Neuron (in vitro differentiated cells): ENCODE measurements around the gene AMFR.

Experiments
- H2AFZ ChIP-seq: one replicate; pipeline ENCODE4 v1.6.1; 2013; ENCODE audit warnings: low read depth, mild to moderate bottlenecking, inconsistent platforms, low read length, moderate library complexity
- H3K27me3 ChIP-seq: one replicate; pipeline ENCODE4 v1.6.1; 2013; ENCODE audit warnings: low read length; ENCODE audit not compliant: insufficient read depth
- H3K36me3 ChIP-seq: one replicate; pipeline ENCODE4 v1.6.1; 2013; ENCODE audit warnings: low read length; ENCODE audit not compliant: insufficient read depth
- H3K4me1 ChIP-seq: one replicate; pipeline ENCODE4 v1.6.1; 2013; ENCODE audit warnings: low read length; ENCODE audit not compliant: insufficient read depth
- H3K4me3 ChIP-seq: 2 replicates; pipeline ENCODE4 v1.5.1; 2013; ENCODE audit warnings: mild to moderate bottlenecking, low read length, moderate library complexity
- H3K9me3 ChIP-seq: one replicate; pipeline ENCODE4 v1.6.1; 2013; ENCODE audit warnings: low read length

Gene AMFR

DNA sequence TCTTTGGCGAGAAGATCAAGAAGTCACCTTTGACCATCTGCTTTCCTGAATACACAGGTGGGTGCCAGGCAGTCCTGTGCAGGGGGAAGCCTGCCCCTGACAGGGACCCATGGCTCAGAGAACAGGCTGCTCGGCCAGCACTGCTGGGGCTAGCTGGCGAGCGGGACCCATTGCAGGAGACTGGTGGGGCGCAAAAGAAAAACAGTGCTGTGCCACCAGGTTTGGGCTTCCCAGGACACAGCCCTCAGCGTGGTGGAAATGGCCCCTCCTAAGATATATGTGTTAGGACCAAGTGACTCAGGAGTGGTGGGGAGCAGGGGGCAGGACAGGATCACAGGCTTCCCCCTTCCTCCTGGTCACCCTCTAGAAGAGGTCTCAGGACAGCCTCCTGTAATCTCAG is 73.9 kb downstream of the AMFR start:
- no peak overlapping the region for H3K4me3 ChIP-seq
- H2AFZ ChIP-seq = no peak overlapping the region
- peaks cover 6% of the 10 kb centered on the region for H3K4me1 ChIP-seq
- no peaks in the 10 kb centered on the region for H3K9me3 ChIP-seq
- H3K36me3 ChIP-seq = no peaks in the 10 kb centered on the region
- no peaks in the 10 kb centered on the region for H3K27me3 ChIP-seq

DNA sequence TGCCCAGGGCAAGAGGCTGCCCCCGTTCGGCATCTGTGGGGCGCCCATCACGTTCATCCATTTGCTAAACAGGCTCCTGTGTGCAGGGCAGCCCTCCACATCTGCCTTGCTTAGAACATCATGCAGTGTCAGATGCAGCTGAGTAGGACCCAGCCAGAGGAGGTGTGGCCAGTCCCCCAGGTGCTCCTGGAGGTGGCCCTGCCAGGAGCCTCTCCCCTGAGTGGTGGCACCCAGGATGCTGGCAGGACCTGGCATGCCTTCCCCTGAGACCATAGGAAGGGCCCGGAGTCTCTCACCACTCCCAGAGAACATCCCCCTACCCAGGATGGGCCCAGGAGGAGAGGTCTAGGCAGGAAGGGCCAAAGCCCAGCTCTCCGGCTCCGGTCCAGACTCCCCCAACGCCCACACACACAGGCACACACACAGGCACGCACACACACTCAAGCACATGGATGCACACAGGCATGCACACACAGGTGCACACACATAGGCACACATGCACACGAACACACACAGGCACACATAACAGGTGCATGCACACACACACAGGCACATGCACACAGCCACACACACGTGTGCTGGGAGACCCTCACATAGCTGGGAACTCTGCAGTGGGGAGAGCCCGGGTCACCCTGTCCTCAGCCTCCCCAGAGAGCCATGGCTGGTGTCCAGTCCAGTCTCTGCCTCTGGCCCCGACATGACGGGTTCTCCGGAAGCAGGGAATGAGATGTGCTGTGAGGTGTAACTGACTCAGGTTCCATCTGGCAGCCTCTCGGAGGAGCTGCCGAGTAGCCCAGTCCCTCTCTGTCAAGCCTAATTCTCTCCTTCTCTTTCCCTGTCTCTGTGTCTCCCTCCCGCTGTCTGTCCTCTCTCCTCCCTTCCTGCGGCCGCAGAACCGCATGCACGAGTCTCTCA is 74.6 kb downstream of the AMFR start:
- Histone ChIP-seq H3K27me3 (no peaks in the 10 kb centered on the region), H3K4me3 (no peak overlapping the region), H3K9me3 (no peaks in the 10 kb centered on the region), H3K4me1 (peaks cover under 1% of the 10 kb centered on the region), H3K36me3 (no peaks in the 10 kb centered on the region), H2AFZ (no peak overlapping the region)

GRCh38 chr16:56349711-56350161 is 75.6 kb downstream of the AMFR start:
- Histone ChIP-seq H3K9me3 (no peaks in the 10 kb centered on the region), H3K36me3 (no peaks in the 10 kb centered on the region), H2AFZ (no peak overlapping the region), H3K4me1 (no peaks in the 10 kb centered on the region), H3K27me3 (no peaks in the 10 kb centered on the region), H3K4me3 (no peak overlapping the region)

- H3K4me3 ChIP-seq = no peak overlapping the region
- H3K4me1 ChIP-seq = no peaks in the 10 kb centered on the region
- no peaks in the 10 kb centered on the region for H3K27me3 ChIP-seq
- no peak overlapping the region for H2AFZ ChIP-seq
- H3K9me3 ChIP-seq = no peaks in the 10 kb centered on the region
- no peaks in the 10 kb centered on the region for H3K36me3 ChIP-seq
Measured at GRCh38 chr16:56349086-56349415, 76.3 kb downstream of the AMFR start.

- no peaks in the 10 kb centered on the region for H3K4me1 ChIP-seq
Measured at GRCh38 chr16:56348168-56349085, 76.9 kb downstream of the AMFR start.

GRCh38 chr16:56347670-56348069 is 77.7 kb downstream of the AMFR start:
- Histone ChIP-seq H3K4me3 (no peak overlapping the region), H3K4me1 (no peaks in the 10 kb centered on the region), H3K36me3 (no peaks in the 10 kb centered on the region), H3K27me3 (no peaks in the 10 kb centered on the region), H2AFZ (no peak overlapping the region), H3K9me3 (no peaks in the 10 kb centered on the region)

More at GRCh38 chr16:56348168-56349085, 76.9 kb downstream of the AMFR start:
- Histone ChIP-seq H3K36me3 (no peaks in the 10 kb centered on the region), H3K27me3 (no peaks in the 10 kb centered on the region), H2AFZ (no peak overlapping the region), H3K4me3 (no peak overlapping the region), H3K9me3 (no peaks in the 10 kb centered on the region)

DNA sequence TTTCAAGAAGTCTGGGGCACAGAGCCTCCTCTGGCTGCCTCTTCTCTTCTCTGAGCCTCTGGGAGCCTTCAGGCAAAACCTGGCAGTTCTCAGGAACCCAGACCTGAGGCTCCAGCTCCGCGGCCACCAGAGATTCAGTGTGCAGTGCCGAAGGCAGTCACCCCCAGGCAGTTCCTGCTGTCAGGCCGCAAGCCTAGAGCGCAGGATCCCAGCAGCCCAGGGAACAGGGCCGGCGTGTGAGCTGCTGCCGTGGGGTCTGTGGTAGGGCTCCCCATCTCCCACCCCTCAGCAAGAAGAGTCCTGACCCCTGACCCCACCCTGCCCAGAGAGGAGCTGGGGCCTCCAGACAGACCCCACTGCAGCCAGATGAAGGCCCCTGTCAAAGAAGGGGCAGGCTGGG is 78.2 kb downstream of the AMFR start:
- Histone ChIP-seq H3K36me3 (no peaks in the 10 kb centered on the region), H3K27me3 (no peaks in the 10 kb centered on the region), H3K4me1 (no peaks in the 10 kb centered on the region), H2AFZ (no peak overlapping the region), H3K9me3 (no peaks in the 10 kb centered on the region), H3K4me3 (no peak overlapping the region)

DNA sequence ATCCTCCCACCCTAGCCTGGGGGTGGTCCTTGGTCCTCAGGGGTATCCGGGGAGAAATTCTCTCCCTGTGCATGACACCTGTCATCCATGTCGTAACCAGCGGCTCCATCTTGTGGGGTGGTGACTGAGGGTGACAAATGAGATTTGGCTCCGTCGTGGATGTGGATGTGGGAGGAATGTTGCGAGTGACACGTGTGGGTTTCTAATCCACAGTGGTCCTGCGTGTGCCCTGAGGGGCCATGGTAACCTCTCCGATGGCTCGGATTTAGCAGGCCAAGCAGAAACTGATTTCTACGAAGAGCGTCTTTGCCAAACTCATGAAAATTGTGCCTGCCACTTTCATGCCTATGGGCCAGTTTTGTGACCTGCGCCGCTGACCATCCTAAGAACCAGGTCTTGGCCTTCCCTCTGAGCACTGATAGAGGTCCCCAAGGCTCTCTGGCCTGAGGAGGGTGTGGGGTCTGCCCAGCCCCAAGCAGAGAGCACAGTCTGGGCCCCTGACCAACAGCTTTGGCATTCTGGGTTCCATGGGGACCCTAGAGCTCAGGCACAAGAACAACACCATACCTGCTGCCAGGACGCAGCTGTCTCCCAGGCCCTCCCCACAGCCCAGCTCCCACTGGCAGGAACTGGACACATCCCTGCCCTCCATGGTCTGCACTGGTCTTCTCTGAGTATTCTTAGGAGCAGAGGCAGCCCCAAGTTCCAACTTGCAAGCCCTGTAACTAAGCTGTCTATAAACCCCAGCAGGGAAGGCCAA is 79.0 kb downstream of the AMFR start:
- H3K4me1 ChIP-seq = no peaks in the 10 kb centered on the region
- no peak overlapping the region for H3K4me3 ChIP-seq

GRCh38 chr16:56345406-56346050 is 79.8 kb downstream of the AMFR start:
- H3K27me3 ChIP-seq = no peaks in the 10 kb centered on the region
- H3K36me3 ChIP-seq = no peaks in the 10 kb centered on the region

More for the DNA sequence above, 79.0 kb downstream of the AMFR start:
- H3K27me3 ChIP-seq = no peaks in the 10 kb centered on the region
- no peak overlapping the region for H2AFZ ChIP-seq
- no peaks in the 10 kb centered on the region for H3K36me3 ChIP-seq
- no peaks in the 10 kb centered on the region for H3K9me3 ChIP-seq

GRCh38 chr16:56344518-56345405 is 80.6 kb downstream of the AMFR start:
- no peaks in the 10 kb centered on the region for H3K27me3 ChIP-seq
- H3K36me3 ChIP-seq = no peaks in the 10 kb centered on the region
- H3K4me1 ChIP-seq = no peaks in the 10 kb centered on the region
- H3K9me3 ChIP-seq = no peaks in the 10 kb centered on the region
- H3K4me3 ChIP-seq = no peak overlapping the region
- no peak overlapping the region for H2AFZ ChIP-seq

More at GRCh38 chr16:56345406-56346050, 79.8 kb downstream of the AMFR start:
- Histone ChIP-seq H3K9me3 (no peaks in the 10 kb centered on the region), H2AFZ (no peak overlapping the region), H3K4me1 (no peaks in the 10 kb centered on the region), H3K4me3 (no peak overlapping the region)

GRCh38 chr16:56343661-56344517 is 81.5 kb downstream of the AMFR start:
- Histone ChIP-seq H3K9me3 (no peaks in the 10 kb centered on the region), H3K27me3 (no peaks in the 10 kb centered on the region), H3K4me1 (no peaks in the 10 kb centered on the region), H3K36me3 (no peaks in the 10 kb centered on the region), H3K4me3 (no peak overlapping the region), H2AFZ (no peak overlapping the region)
